ENCODE measurements around the gene TFF2.

GRCh38 chr21:42375966-42376337, 25.2 kb upstream of the TFF2 start:
- TF ChIP-seq, protein P1, sequence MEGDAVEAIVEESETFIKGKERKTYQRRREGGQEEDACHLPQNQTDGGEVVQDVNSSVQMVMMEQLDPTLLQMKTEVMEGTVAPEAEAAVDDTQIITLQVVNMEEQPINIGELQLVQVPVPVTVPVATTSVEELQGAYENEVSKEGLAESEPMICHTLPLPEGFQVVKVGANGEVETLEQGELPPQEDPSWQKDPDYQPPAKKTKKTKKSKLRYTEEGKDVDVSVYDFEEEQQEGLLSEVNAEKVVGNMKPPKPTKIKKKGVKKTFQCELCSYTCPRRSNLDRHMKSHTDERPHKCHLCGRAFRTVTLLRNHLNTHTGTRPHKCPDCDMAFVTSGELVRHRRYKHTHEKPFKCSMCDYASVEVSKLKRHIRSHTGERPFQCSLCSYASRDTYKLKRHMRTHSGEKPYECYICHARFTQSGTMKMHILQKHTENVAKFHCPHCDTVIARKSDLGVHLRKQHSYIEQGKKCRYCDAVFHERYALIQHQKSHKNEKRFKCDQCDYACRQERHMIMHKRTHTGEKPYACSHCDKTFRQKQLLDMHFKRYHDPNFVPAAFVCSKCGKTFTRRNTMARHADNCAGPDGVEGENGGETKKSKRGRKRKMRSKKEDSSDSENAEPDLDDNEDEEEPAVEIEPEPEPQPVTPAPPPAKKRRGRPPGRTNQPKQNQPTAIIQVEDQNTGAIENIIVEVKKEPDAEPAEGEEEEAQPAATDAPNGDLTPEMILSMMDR (tag by site-specific recombination; IDR thresholded peaks at IDR 0.05), result no peak
- TF ChIP-seq ZNF639 (tag by site-specific recombination; IDR thresholded peaks at IDR 0.05) (no peak), ZNF398 (tag by site-specific recombination; IDR thresholded peaks at IDR 0.05) (no peak), ZNF132 (tag by site-specific recombination; IDR thresholded peaks at IDR 0.05; ENCODE audit: borderline replicate concordance) (no peak), ZNF677 (tag by site-specific recombination; IDR thresholded peaks at IDR 0.05) (no peak), ZNF350 (tag by site-specific recombination; IDR thresholded peaks at IDR 0.05) (no peak), ZNF140 (tag by site-specific recombination; IDR thresholded peaks at IDR 0.05) (no peak), KLF17 (tag by site-specific recombination; IDR thresholded peaks at IDR 0.05) (no peak), TRIM28 (IDR thresholded peaks at IDR 0.05; ENCODE audit: borderline replicate concordance, low read length) (no peak)
- TF ChIP-seq, protein P2, sequence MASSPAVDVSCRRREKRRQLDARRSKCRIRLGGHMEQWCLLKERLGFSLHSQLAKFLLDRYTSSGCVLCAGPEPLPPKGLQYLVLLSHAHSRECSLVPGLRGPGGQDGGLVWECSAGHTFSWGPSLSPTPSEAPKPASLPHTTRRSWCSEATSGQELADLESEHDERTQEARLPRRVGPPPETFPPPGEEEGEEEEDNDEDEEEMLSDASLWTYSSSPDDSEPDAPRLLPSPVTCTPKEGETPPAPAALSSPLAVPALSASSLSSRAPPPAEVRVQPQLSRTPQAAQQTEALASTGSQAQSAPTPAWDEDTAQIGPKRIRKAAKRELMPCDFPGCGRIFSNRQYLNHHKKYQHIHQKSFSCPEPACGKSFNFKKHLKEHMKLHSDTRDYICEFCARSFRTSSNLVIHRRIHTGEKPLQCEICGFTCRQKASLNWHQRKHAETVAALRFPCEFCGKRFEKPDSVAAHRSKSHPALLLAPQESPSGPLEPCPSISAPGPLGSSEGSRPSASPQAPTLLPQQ (tag by site-specific recombination; IDR thresholded peaks at IDR 0.05), result no peak
- TF ChIP-seq, protein P3, sequence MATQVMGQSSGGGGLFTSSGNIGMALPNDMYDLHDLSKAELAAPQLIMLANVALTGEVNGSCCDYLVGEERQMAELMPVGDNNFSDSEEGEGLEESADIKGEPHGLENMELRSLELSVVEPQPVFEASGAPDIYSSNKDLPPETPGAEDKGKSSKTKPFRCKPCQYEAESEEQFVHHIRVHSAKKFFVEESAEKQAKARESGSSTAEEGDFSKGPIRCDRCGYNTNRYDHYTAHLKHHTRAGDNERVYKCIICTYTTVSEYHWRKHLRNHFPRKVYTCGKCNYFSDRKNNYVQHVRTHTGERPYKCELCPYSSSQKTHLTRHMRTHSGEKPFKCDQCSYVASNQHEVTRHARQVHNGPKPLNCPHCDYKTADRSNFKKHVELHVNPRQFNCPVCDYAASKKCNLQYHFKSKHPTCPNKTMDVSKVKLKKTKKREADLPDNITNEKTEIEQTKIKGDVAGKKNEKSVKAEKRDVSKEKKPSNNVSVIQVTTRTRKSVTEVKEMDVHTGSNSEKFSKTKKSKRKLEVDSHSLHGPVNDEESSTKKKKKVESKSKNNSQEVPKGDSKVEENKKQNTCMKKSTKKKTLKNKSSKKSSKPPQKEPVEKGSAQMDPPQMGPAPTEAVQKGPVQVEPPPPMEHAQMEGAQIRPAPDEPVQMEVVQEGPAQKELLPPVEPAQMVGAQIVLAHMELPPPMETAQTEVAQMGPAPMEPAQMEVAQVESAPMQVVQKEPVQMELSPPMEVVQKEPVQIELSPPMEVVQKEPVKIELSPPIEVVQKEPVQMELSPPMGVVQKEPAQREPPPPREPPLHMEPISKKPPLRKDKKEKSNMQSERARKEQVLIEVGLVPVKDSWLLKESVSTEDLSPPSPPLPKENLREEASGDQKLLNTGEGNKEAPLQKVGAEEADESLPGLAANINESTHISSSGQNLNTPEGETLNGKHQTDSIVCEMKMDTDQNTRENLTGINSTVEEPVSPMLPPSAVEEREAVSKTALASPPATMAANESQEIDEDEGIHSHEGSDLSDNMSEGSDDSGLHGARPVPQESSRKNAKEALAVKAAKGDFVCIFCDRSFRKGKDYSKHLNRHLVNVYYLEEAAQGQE (tag by site-specific recombination; IDR thresholded peaks at IDR 0.05), result no peak

Measured in HEK293 (cell line).